Measurements from ENCODE around the gene OR2D2. TPM values are rescaled to one million over a fixed set of nuclear protein-coding genes. Genes with fewer than 3 reads are reported as not detected.

The OR2D2 gene
- total and polyA plus RNA-seq, 2 experiments from 2014 or later: 0.24 TPM

DNA sequence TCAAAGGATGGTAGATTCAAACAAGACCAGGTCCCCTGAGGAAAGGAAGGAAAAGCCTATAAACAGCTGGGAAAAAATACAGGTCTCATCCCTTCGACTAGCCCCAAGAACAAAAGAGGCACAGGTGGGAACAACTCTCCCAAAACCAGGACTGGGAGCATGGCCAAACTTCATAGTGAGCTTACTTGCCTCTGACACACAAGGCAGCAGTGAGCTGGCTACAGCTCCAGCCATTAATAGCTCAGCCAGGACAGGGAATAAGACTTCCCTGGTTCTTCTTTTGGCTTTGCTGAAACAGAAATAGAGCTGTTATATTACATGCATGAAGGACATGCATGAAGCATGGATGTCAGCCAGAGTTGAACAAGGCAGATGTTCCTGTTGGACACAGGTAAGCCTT is 29.3 kb downstream of the OR2D2 start, which contains the start of gene OR10A2:
OR10A2 (plus strand) TSS at position 97 of the 400 bp plus-strand sequence. CDS start 6,698 bp downstream, outside the sequence.
- H4K20me1 ChIP-seq (replicated peaks; ENCODE audit: insufficient read depth): no peaks in the 10 kb centered on the region
- H3K36me3 ChIP-seq (ENCODE audit: insufficient read depth): no peaks in the 10 kb centered on the region
- H3K4me3 ChIP-seq: no peak within 1 kb of the TSS
- H3K9me3 Mint-ChIP-seq: peaks cover 7% of the 10 kb centered on the region
- ATAC-seq (peak; percentile 66), DNase-seq (ENCODE audit: low spot score) (peak; percentile 18)
- no peak within 1 kb of the TSS for H3K4me3 Mint-ChIP-seq
- TF ChIP-seq JUNB (IDR thresholded peaks at IDR 0.05; ENCODE audit: unreplicated experiment) (no peak), STAT1 (IDR thresholded peaks at IDR 0.05; ENCODE audit: unreplicated experiment) (no peak), ZNF331 (CRISPR knock-in tag; IDR thresholded peaks at IDR 0.05; ENCODE audit: low read depth) (no peak), NANOG (IDR thresholded peaks at IDR 0.05; ENCODE audit: borderline replicate concordance) (no peak), CREB1 (CRISPR knock-in tag; IDR thresholded peaks at IDR 0.05; ENCODE audit: low read depth) (no peak), EZH2 (IDR thresholded peaks at IDR 0.05; ENCODE audit: low read depth, unreplicated experiment) (no peak), EZH2phosphoT487 (IDR thresholded peaks at IDR 0.05; ENCODE audit: unreplicated experiment) (no peak), ZNF114 (CRISPR knock-in tag; IDR thresholded peaks at IDR 0.05) (no peak), POLR2AphosphoS5 (IDR thresholded peaks at IDR 0.05; ENCODE audit: low read depth) (no peak)
- TF ChIP-seq, protein P1, sequence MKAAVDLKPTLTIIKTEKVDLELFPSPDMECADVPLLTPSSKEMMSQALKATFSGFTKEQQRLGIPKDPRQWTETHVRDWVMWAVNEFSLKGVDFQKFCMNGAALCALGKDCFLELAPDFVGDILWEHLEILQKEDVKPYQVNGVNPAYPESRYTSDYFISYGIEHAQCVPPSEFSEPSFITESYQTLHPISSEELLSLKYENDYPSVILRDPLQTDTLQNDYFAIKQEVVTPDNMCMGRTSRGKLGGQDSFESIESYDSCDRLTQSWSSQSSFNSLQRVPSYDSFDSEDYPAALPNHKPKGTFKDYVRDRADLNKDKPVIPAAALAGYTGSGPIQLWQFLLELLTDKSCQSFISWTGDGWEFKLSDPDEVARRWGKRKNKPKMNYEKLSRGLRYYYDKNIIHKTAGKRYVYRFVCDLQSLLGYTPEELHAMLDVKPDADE (IDR thresholded peaks at IDR 0.05): no peak
- TF ChIP-seq, protein P2, sequence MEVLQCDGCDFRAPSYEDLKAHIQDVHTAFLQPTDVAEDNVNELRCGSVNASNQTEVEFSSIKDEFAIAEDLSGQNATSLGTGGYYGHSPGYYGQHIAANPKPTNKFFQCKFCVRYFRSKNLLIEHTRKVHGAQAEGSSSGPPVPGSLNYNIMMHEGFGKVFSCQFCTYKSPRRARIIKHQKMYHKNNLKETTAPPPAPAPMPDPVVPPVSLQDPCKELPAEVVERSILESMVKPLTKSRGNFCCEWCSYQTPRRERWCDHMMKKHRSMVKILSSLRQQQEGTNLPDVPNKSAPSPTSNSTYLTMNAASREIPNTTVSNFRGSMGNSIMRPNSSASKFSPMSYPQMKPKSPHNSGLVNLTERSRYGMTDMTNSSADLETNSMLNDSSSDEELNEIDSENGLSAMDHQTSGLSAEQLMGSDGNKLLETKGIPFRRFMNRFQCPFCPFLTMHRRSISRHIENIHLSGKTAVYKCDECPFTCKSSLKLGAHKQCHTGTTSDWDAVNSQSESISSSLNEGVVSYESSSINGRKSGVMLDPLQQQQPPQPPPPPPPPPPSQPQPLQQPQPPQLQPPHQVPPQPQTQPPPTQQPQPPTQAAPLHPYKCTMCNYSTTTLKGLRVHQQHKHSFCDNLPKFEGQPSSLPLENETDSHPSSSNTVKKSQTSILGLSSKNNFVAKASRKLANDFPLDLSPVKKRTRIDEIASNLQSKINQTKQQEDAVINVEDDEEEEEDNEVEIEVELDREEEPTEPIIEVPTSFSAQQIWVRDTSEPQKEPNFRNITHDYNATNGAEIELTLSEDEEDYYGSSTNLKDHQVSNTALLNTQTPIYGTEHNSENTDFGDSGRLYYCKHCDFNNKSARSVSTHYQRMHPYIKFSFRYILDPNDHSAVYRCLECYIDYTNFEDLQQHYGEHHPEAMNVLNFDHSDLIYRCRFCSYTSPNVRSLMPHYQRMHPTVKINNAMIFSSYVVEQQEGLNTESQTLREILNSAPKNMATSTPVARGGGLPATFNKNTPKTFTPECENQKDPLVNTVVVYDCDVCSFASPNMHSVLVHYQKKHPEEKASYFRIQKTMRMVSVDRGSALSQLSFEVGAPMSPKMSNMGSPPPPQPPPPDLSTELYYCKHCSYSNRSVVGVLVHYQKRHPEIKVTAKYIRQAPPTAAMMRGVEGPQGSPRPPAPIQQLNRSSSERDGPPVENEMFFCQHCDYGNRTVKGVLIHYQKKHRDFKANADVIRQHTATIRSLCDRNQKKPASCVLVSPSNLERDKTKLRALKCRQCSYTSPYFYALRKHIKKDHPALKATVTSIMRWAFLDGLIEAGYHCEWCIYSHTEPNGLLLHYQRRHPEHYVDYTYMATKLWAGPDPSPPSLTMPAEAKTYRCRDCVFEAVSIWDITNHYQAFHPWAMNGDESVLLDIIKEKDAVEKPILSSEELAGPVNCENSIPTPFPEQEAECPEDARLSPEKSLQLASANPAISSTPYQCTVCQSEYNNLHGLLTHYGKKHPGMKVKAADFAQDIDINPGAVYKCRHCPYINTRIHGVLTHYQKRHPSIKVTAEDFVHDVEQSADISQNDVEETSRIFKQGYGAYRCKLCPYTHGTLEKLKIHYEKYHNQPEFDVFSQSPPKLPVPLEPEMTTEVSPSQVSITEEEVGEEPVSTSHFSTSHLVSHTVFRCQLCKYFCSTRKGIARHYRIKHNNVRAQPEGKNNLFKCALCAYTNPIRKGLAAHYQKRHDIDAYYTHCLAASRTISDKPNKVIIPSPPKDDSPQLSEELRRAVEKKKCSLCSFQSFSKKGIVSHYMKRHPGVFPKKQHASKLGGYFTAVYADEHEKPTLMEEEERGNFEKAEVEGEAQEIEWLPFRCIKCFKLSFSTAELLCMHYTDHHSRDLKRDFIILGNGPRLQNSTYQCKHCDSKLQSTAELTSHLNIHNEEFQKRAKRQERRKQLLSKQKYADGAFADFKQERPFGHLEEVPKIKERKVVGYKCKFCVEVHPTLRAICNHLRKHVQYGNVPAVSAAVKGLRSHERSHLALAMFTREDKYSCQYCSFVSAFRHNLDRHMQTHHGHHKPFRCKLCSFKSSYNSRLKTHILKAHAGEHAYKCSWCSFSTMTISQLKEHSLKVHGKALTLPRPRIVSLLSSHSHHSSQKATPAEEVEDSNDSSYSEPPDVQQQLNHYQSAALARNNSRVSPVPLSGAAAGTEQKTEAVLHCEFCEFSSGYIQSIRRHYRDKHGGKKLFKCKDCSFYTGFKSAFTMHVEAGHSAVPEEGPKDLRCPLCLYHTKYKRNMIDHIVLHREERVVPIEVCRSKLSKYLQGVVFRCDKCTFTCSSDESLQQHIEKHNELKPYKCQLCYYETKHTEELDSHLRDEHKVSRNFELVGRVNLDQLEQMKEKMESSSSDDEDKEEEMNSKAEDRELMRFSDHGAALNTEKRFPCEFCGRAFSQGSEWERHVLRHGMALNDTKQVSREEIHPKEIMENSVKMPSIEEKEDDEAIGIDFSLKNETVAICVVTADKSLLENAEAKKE (CRISPR knock-in tag; IDR thresholded peaks at IDR 0.05): no peak
- TF ChIP-seq, protein P3, sequence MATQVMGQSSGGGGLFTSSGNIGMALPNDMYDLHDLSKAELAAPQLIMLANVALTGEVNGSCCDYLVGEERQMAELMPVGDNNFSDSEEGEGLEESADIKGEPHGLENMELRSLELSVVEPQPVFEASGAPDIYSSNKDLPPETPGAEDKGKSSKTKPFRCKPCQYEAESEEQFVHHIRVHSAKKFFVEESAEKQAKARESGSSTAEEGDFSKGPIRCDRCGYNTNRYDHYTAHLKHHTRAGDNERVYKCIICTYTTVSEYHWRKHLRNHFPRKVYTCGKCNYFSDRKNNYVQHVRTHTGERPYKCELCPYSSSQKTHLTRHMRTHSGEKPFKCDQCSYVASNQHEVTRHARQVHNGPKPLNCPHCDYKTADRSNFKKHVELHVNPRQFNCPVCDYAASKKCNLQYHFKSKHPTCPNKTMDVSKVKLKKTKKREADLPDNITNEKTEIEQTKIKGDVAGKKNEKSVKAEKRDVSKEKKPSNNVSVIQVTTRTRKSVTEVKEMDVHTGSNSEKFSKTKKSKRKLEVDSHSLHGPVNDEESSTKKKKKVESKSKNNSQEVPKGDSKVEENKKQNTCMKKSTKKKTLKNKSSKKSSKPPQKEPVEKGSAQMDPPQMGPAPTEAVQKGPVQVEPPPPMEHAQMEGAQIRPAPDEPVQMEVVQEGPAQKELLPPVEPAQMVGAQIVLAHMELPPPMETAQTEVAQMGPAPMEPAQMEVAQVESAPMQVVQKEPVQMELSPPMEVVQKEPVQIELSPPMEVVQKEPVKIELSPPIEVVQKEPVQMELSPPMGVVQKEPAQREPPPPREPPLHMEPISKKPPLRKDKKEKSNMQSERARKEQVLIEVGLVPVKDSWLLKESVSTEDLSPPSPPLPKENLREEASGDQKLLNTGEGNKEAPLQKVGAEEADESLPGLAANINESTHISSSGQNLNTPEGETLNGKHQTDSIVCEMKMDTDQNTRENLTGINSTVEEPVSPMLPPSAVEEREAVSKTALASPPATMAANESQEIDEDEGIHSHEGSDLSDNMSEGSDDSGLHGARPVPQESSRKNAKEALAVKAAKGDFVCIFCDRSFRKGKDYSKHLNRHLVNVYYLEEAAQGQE (IDR thresholded peaks at IDR 0.05; ENCODE audit: unreplicated experiment): no peak
- TF ChIP-seq, protein P4, sequence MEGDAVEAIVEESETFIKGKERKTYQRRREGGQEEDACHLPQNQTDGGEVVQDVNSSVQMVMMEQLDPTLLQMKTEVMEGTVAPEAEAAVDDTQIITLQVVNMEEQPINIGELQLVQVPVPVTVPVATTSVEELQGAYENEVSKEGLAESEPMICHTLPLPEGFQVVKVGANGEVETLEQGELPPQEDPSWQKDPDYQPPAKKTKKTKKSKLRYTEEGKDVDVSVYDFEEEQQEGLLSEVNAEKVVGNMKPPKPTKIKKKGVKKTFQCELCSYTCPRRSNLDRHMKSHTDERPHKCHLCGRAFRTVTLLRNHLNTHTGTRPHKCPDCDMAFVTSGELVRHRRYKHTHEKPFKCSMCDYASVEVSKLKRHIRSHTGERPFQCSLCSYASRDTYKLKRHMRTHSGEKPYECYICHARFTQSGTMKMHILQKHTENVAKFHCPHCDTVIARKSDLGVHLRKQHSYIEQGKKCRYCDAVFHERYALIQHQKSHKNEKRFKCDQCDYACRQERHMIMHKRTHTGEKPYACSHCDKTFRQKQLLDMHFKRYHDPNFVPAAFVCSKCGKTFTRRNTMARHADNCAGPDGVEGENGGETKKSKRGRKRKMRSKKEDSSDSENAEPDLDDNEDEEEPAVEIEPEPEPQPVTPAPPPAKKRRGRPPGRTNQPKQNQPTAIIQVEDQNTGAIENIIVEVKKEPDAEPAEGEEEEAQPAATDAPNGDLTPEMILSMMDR (conservative IDR thresholded peaks at IDR 0.05; ENCODE audit: low read depth in 2 of 2): no peak
- no peaks in the 10 kb centered on the region for H3K4me1 ChIP-seq (ENCODE audit: insufficient read depth)
- H2AFZ ChIP-seq: no peak within 1 kb of the TSS
- H3K79me2 ChIP-seq (replicated peaks; ENCODE audit: insufficient read depth): no peaks in the 10 kb centered on the region
- peaks cover 6% of the 10 kb centered on the region; the same call in 2 of the 3 replicates for H3K4me1 Mint-ChIP-seq
- peaks cover 2% of the 10 kb centered on the region; the same call in 1 of the 2 replicates for H3K9me2 ChIP-seq (ENCODE audit: insufficient read depth)
- no peaks in the 10 kb centered on the region for H3K27me3 ChIP-seq (ENCODE audit: insufficient read depth)
- H3K27me3 Mint-ChIP-seq (ENCODE audit: insufficient read depth, low read depth, poor library complexity): no peaks in the 10 kb centered on the region
- no peak within 1 kb of the TSS for H3K27ac ChIP-seq (ENCODE audit: low read depth)
- H3F3A ChIP-seq (replicated peaks; ENCODE audit: low read depth): no peaks in the 10 kb centered on the region
- H3K27ac Mint-ChIP-seq: no peak within 1 kb of the TSS
- H3K36me3 Mint-ChIP-seq (ENCODE audit: low read depth): peaks cover 8% of the 10 kb centered on the region
- no peak within 1 kb of the TSS for H3K4me2 ChIP-seq
